ENCODE measurements around the gene DGUOK.
A peak's percentile ranks its signal among the peaks of the same experiment; 100 is the strongest.
"Not testable (repeated sequence)": the region's sequence is repeated elsewhere in the genome, so short reads cannot be mapped to it uniquely, and the experiment has no call there.

DGUOK gene

GRCh38 chr2:73926493-73927327 is at the start of gene DGUOK:
Gene DGUOK (plus strand): TSS chr2:73926880. CDS start chr2:73926911, 31 bp downstream.
- DNase-seq: peak; percentile 98

DNA sequence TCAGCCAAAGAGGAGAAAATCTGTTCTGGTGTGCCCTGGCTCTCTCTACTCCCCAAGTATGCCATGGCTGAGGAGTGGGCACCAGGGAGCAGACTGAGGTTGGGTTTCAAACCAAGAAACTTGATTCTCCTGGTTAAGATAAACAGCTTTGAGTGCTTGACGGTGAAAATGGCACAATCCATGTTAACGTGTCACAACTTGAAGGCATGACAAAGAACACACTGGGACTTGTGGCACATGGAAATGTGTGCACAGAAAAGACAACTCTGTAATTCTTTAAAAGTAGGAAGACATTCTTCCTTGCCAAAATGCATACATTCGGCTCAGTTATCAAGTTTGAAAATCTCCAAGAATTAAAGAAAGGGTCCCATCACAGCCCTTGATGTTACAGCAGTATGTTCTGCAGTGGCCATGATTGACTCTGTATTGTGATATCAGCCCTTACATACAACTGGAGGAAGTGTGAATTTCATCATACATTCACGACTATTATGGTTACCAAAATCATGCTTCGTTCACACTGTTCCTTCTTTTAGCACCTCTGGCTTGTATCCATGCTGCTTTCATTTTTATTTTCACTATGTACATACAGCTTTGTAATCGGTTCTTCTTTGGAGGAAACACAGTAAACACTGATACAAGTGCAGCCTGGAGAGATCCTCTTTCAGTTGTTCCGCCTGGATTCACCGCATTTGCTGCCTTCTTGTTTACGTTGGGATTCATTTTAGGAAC is 49.4 kb upstream of the DGUOK start:
- no peak for DNase-seq

DNA sequence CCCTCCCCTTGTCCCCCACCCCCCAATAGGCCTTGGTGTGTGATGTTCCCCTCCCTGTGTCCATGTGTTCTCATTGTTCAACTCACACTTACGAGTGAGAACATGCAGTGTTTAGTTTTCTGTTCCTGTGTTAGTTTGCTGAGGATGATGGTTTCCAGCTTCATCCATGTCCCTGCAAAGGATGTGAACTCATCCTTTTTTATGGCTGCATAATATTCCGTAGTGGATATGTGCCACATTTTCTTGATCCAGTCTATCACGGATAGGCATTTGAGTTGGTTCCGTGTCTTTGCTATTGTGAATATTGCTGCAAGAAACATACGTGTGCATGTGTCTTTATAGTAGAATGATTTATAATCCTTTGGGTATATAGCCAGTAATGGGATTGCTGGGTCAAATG is 48.7 kb upstream of the DGUOK start:
- DNase-seq: not testable (repeated sequence)

DNA sequence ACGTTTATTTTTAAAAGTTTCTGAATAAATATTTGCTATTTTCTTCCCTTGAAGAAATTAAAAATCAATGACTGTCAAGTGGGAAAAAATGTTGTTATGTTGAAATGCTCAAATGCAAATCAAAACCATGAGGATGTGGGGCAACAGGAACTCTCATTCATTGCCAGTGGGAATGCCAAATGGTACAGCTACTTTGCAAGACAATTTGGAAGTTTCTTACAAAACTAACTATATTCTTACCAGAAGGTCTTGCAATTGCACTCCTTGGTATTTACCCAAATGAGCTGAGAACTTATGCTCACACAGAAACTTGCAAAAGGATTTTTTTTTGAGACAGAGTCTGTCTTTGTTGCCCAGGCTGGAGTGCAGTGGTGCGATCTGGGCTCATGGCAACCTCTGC is 41.3 kb upstream of the DGUOK start:
- DNase-seq: no peak

- no peak for DNase-seq
Observed at GRCh38 chr2:73886357-73886756, 40.3 kb upstream of the DGUOK start.

DNA sequence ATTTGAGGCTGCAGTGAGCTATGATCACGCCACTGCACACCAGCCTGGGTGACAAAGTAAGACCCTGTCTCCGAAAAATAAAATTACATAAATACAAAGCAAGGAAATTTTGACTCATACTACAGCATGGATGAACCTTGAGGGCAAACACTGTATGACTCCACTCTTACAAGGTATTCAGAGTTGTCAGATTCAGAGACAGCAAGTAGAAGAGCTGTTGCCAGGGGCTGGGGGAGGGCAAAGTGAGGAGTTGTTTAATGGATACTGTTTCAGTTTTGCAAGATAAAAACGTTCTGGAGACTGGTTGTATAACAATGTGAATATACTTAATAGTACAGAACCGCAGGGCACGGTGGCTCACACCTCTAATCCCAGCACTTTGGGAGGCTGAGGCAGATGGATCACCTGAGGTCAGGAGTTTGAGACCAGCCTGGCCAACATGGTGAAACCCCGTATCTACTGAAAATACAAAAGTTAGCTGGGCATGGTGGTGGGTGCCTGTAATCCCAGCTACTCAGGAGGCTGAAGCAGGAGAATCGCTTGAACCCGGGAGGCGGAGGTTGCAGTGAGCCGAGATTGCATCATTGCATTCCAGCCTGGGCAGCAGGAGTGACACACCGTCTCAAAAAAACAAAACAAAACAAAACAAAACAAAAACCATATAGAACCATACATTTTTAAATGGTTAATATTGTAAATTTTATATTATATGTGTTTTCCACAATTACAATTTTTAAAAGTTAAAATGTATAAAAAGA is 38.9 kb upstream of the DGUOK start:
- DNase-seq: not testable (repeated sequence)

DNA sequence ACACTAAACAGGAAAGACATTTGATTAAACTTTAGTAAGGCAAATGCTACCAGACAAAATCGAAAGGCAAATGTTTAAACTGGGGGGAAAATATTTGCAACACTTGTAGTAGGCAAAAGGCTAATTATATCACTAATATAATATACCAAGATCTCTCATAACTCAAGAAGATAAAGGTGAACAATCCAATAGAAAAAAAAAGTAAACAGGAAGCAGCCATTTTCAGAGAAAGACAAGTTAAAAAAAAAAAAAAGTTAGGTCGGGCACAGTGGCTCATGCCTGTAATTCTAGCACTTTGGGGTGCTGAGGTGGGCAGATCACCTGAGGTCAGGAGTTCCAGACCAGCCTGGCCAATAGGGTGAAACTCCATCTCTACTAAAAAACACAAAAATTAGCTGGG is 38.3 kb upstream of the DGUOK start:
- no peak for DNase-seq

DNA sequence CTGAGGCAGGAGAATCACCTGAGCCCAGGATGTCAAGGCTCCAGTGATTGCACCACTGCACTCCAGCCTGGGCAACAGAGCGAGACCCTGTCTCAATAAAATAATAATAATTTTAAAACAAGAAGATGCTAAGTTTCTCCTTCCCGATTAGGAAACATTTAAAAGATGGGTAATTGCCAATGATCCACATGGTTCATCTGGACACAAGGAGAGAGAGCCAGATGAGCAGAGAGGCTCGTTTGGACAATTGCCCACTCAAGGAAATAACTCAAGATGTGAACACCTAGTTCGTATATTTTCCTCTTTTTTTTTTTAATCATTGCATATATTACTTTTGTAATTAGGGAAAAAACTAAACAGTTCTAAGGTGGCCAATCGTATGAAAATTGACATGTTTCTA is 37.5 kb upstream of the DGUOK start:
- no peak for DNase-seq

DNA sequence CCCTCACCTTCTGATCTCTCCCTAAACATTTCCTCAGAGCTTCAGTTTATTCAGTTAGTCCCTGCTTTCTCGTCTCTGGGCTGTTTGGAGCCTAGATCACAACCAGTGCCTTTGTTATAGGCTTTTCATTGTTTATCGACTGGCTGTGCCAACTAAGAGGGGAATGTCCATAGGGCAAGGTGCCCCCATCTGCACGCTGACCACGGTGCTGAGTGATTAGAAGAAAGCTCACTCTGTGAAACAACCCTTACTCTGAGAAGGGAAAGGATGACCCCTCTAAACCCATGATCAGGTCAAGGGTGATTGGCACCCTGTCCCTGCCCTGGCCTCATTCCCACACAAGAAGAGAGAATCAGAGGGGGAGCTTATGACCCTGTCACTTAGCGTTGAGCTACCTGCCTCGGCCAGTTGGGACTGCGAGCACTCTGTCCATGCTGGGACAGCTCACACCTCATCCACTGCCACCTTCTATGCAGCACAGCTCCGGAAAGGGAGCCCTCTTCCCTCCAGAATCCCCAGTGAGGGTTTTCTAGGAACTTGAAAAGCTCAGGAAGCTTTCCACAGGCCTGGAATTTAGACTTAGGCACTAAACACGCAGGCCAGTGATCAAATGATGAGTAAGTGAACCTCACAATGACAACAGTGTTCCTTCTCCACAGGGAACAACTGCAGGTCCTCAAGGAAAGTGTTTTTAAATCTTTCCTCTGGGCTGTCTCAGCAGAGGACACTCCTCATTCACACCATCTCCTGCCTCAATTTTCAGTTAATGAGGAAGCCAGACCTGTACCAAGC is 36.2 kb upstream of the DGUOK start:
- DNase-seq: no peak

- DNase-seq: no peak
Observed at GRCh38 chr2:73891276-73891901, 35.3 kb upstream of the DGUOK start.

GRCh38 chr2:73892631-73893329 is 33.9 kb upstream of the DGUOK start, which contains the start of gene ACTG2:
Gene ACTG2 (plus strand): TSS chr2:73893008. CDS start chr2:73901312, 8,304 bp downstream.
- DNase-seq: no peak

DNA sequence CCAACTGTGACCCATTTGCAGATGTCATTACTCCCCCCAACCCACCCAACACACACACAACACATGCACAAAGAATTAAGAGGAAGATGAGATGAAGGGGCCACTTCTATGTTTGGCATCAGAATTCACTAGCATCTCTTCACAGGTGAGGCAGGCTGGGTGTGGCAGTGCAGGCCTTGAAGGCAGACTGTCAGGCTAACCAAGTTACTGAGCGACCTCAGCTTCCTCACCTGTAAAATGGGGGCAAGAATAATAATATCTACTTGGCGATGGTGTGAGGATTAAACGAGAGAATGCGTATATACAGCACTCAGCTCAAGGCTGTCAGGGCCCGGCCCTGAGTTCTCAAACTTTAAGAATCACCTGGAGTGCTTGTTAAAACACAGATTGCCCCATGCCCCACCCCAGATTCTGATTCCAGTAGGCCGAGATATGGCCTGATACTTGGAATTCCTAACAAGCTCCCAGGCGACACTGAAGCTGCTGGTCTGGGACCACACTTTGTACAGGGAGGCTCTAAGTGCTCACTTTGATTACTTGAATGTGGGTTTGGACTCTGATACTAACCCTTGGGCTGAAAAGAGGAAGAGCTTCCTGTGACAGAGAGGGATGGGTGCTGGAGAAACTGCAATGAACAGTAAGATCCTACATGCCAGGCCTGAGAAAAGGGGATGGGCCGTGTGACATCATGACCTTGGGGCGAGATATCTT is 32.8 kb upstream of the DGUOK start:
- no peak for DNase-seq

- no peak for DNase-seq
Observed at GRCh38 chr2:73894475-73894850, 32.2 kb upstream of the DGUOK start.

GRCh38 chr2:73894877-73895276 is 31.8 kb upstream of the DGUOK start:
- DNase-seq: no peak

DNA sequence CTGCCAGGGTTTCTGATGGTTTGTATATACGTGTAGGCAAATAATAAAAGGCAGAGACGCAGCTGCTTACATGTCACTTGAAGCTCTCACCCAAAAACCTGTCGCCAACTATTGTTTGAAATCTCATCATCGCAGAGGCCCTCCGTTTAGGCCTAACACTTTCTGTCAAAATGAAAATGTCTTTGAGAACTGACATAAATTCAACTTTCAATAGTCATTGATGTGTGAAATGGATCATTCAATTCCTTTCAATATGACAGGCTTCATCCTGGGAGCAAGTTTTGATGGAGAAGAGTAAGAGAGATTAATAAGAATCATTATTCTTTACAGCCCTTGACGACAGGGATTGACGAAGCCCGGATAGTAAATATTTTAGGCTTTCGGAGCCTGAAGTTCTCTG is 31.2 kb upstream of the DGUOK start:
- no peak for DNase-seq

- DNase-seq: no peak
Observed at GRCh38 chr2:73896362-73897239, 30.1 kb upstream of the DGUOK start.

GRCh38 chr2:73897240-73897583 is 29.5 kb upstream of the DGUOK start:
- no peak for DNase-seq

DNA sequence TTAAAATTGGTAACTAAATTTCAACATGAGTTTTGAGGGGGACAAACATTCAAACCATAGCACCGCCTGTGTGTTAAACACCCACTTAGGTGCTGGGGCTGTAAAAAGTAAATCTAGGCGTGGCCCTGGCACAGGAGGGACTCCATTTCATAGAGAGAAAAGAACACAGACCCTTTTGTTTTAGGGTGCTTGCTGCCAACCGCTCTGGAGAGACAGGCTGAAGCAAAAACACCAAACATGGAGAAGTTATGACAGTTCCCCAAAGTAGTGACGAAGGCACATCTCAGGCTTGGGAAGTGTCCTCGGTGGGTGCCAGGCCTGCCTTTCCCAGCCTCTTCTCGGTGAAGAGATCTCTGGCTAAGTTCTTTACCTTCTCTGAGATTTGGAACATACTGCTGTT is 28.7 kb upstream of the DGUOK start:
- no peak for DNase-seq

GRCh38 chr2:73899801-73900336 is 26.8 kb upstream of the DGUOK start:
- no peak for DNase-seq

DNA sequence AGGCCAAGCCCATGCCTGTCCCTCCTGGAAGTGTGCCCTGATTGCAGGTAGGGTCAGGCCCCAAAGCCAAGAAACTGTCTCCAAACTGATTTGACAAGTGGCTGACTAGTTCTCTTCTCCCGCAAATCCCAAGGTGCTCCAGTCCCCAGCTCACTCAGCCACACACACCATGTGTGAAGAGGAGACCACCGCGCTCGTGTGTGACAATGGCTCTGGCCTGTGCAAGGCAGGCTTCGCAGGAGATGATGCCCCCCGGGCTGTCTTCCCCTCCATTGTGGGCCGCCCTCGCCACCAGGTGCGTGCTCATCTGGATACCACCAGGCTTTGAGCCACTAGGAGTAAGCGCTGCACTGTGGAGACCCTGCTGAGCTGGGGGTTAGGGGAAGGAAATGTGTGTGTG is 25.5 kb upstream of the DGUOK start:
- DNase-seq: no peak

All from NCI-H1105 (cell line).